NCI-H187 treated with DMSO at 0.1 percent for 48 hours (cell line): ENCODE measurements around the gene SCAI.
"Not testable (repeated sequence)": the region's sequence is repeated elsewhere in the genome, so short reads cannot be mapped to it uniquely, and the experiment has no call there.

Experiments used
- DNase-seq: peaks from one replicate; lab custom pipeline; 2025; lab: John Stamatoyannopoulos, UW

Gene SCAI

GRCh38 chr9:124947727-124948391 lies 195.5 kb downstream of the SCAI start:
- DNase-seq = no peak

- no peak for DNase-seq
Measured at GRCh38 chr9:124946167-124946566, 197.2 kb downstream of the SCAI start.

- no peak for DNase-seq
Measured at GRCh38 chr9:124941679-124942561, 201.4 kb downstream of the SCAI start.

GRCh38 chr9:124940894-124941678 lies 202.2 kb downstream of the SCAI start, which contains the start of gene GOLGA1:
Gene GOLGA1, minus strand, starts transcription at chr9:124941083. Its CDS starts 2,372 bp downstream, at chr9:124938711.
- DNase-seq = peak; percentile 38

GRCh38 chr9:124940521-124940893 lies 202.8 kb downstream of the SCAI start:
- DNase-seq = peak; percentile 7

- DNase-seq = no peak
Measured at GRCh38 chr9:124939944-124940343, 203.4 kb downstream of the SCAI start.

- DNase-seq = no peak
Measured at GRCh38 chr9:124934290-124934689, 209.0 kb downstream of the SCAI start.

- DNase-seq = no peak
Measured at GRCh38 chr9:124932333-124932732, 211.0 kb downstream of the SCAI start.

- no peak for DNase-seq
Measured at GRCh38 chr9:124929464-124929863, 213.9 kb downstream of the SCAI start.

- DNase-seq = no peak
Measured at GRCh38 chr9:124928116-124928515, 215.2 kb downstream of the SCAI start.

GRCh38 chr9:124920394-124920793 lies 222.9 kb downstream of the SCAI start:
- not testable (repeated sequence) for DNase-seq

GRCh38 chr9:124914753-124915405 lies 228.4 kb downstream of the SCAI start:
- no peak for DNase-seq

- no peak for DNase-seq
Measured at GRCh38 chr9:124913378-124913777, 229.9 kb downstream of the SCAI start.

- DNase-seq = no peak
Measured at GRCh38 chr9:124911766-124912165, 231.6 kb downstream of the SCAI start.

GRCh38 chr9:124908098-124908497 lies 235.2 kb downstream of the SCAI start:
- no peak for DNase-seq

GRCh38 chr9:124906966-124907365 lies 236.4 kb downstream of the SCAI start:
- DNase-seq = no peak

- no peak for DNase-seq
Measured at GRCh38 chr9:124899845-124900244, 243.5 kb downstream of the SCAI start.

- DNase-seq = no peak
Measured at GRCh38 chr9:124897570-124898460, 245.5 kb downstream of the SCAI start.

GRCh38 chr9:124894741-124895170 lies 248.6 kb downstream of the SCAI start:
- no peak for DNase-seq

- DNase-seq = no peak
Measured at GRCh38 chr9:124894035-124894740, 249.1 kb downstream of the SCAI start.
